ENCODE measurements around the gene PRR12. TPM values are rescaled to one million over a fixed set of nuclear protein-coding genes. Genes with fewer than 3 reads are reported as not detected.
A peak's percentile ranks its signal among the peaks of the same experiment; 100 is the strongest.

PRR12 gene
- total RNA-seq, 6 donors from 2014 or later = 12.6 to 51.9 (median 33.7) TPM

DNA sequence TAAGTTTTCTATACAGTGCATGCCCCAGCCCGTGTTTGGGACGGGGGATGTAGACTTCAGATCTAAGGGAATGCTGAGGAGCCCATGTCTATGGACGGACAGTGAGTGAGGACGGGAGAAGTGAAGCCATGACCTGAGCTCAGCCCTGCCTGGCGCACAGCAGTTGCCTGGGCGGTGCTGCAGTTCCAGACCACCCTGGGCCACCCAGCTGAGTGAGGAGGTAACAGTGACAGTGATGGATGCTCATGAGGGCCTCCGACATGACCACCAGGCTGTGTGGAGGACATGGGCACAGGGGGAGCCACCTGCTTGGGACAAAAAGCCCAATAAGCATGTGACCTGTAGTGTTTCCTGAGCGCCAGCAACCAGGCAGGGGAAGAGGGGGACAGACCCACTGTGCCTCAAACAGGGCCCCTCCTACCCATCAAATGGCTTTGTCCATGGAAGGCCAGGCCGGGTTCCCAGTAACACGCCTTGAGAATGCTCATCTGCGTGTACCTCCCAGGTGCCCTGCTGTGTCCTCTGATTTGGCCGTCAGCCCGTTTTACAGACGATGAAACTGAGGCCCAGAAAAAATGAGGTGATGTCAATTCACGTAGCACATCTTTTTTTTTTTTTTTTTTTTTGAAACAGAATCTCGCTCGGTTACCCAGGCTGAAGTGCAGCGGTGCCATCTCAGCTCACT lies 33.2 kb upstream of the PRR12 start:
- Histone ChIP-seq H3K4me1 (peaks cover 6 to 35% (median 25%) of the 10 kb centered on the region in 4 donors), H3K9me3 (no peaks in the 10 kb centered on the region), H3K36me3 (peaks cover 24 to 59% (median 49%) of the 10 kb centered on the region in 4 donors), H3K27me3 (no peaks in the 10 kb centered on the region), H3K27ac (no peak overlapping the region), H3K4me3 (no peak overlapping the region)
- TF ChIP-seq EP300 (IDR thresholded peaks at IDR 0.05) = no peak
- TF ChIP-seq, protein P1, sequence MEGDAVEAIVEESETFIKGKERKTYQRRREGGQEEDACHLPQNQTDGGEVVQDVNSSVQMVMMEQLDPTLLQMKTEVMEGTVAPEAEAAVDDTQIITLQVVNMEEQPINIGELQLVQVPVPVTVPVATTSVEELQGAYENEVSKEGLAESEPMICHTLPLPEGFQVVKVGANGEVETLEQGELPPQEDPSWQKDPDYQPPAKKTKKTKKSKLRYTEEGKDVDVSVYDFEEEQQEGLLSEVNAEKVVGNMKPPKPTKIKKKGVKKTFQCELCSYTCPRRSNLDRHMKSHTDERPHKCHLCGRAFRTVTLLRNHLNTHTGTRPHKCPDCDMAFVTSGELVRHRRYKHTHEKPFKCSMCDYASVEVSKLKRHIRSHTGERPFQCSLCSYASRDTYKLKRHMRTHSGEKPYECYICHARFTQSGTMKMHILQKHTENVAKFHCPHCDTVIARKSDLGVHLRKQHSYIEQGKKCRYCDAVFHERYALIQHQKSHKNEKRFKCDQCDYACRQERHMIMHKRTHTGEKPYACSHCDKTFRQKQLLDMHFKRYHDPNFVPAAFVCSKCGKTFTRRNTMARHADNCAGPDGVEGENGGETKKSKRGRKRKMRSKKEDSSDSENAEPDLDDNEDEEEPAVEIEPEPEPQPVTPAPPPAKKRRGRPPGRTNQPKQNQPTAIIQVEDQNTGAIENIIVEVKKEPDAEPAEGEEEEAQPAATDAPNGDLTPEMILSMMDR (IDR thresholded peaks at IDR 0.05) = no peak
- TF ChIP-seq POLR2AphosphoS5 (IDR thresholded peaks at IDR 0.05) = no peak
- TF ChIP-seq POLR2A (IDR thresholded peaks at IDR 0.05) = no peak
- WGBS, 2 donors = 94 to 95% methylated on average over 16 to 18 of the region's 18 CpGs
- ATAC-seq (ENCODE audit: low FRiP score in 2 of 2) (no peak), DNase-seq (no peak)

DNA sequence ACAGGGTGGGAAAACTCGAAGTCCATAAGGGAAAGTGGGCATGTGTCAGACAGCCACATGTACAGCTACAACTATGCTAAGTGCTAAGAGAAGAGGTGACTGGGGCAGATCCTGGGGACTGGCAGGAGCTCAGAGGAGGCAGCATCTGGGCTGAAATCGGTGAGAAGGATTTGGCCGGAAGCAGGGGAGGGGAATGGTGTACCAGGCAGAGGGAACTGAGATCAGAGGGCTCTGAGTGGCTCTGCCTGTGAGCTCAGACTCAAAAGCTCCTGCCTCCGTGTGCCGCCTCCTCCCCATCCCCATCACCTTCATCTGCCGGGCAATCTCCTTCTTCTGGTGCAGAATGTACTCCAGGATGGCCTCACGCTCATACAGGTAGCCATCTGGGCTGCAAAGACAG lies 32.4 kb upstream of the PRR12 start:
- Histone ChIP-seq H3K27me3 (no peaks in the 10 kb centered on the region), H3K27ac (no peak overlapping the region), H3K4me1 (peaks cover 6 to 35% (median 25%) of the 10 kb centered on the region in 4 donors), H3K36me3 (peaks cover 24 to 59% (median 49%) of the 10 kb centered on the region in 4 donors), H3K9me3 (no peaks in the 10 kb centered on the region), H3K4me3 (no peak overlapping the region)
- no peak for DNase-seq
- TF ChIP-seq, protein P1 (IDR thresholded peaks at IDR 0.05) = no peak
- TF ChIP-seq POLR2A (IDR thresholded peaks at IDR 0.05) = no peak
- no peak for TF ChIP-seq POLR2AphosphoS5 (IDR thresholded peaks at IDR 0.05)
- no peak for TF ChIP-seq EP300 (IDR thresholded peaks at IDR 0.05)
- no peak for ATAC-seq (ENCODE audit: low FRiP score in 2 of 2)
- 81 to 87% methylated on average over 6 to 7 of the region's 7 CpGs for WGBS, 2 donors

DNA sequence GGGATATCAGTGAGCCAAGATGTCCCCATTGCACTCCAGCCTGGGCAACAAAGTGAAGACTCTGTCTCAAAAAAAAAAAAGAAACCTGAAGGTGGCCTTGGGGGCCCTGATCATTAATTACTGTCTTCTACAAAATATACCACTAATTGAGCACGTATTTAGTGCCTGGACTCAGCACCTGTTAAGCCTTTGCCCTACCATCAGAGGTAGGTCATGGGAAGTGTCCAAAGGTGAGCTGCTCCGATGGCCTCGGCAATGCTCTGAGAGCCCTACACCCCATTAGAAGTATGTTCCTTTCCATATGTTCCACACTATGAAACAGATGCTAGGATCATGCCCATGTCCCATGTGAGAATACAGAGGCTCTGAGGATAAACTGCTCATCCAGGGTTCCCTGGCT lies 31.5 kb upstream of the PRR12 start:
- no peak for DNase-seq
- Histone ChIP-seq H3K27me3 (no peaks in the 10 kb centered on the region), H3K36me3 (peaks cover 26 to 58% (median 48%) of the 10 kb centered on the region in 4 donors)

DNA sequence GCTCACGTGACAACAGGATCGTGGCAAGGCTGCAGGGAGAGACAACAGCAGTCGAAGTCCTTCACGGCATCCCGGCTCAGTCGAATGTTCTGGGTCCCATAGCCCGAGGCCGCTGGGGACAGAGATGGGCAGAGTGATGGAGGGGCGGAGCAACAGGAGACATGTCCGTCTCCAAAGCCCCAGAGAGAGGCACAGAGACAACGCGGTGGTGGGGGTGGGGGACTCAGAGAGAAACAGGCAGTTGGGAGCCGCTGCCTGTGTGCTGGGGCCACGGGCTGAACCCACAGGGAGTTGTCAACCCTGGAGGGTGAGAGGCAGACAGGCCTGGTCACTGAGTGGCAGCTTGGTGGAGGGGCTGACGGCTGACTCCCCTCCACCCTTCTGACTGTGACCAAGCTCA lies 31.1 kb upstream of the PRR12 start:
- Histone ChIP-seq H3K4me3 (no peak overlapping the region), H3K4me1 (peaks cover 8 to 26% (median 19%) of the 10 kb centered on the region in 4 donors), H3K36me3 (peaks cover 26 to 54% (median 46%) of the 10 kb centered on the region in 4 donors), H3K9me3 (no peaks in the 10 kb centered on the region), H3K27ac (peak overlapping the region in 3 of 4 donors; percentile 32 to 73 (median 55)), H3K27me3 (no peaks in the 10 kb centered on the region)
- ATAC-seq (ENCODE audit: low FRiP score in 2 of 2) = no peak
- TF ChIP-seq POLR2A (IDR thresholded peaks at IDR 0.05) (no peak), POLR2AphosphoS5 (IDR thresholded peaks at IDR 0.05) (no peak)
- 76 to 82% methylated on average over 13 to 15 of the region's 15 CpGs for WGBS, 2 donors
- DNase-seq = no peak

More for the DNA sequence above, 31.5 kb upstream of the PRR12 start:
- no peak for ATAC-seq (ENCODE audit: low FRiP score in 2 of 2)
- Histone ChIP-seq H3K4me1 (peaks cover 6 to 28% (median 21%) of the 10 kb centered on the region in 4 donors), H3K9me3 (no peaks in the 10 kb centered on the region), H3K4me3 (no peak overlapping the region), H3K27ac (peak overlapping the region in 3 of 4 donors; percentile 32 to 73 (median 55))
- 97 to 100% methylated on average over 1 to 3 of the region's 3 CpGs for WGBS, 2 donors
- TF ChIP-seq EP300 (IDR thresholded peaks at IDR 0.05) (no peak), POLR2A (IDR thresholded peaks at IDR 0.05) (no peak), POLR2AphosphoS5 (IDR thresholded peaks at IDR 0.05) (no peak)
- TF ChIP-seq, protein P1 (IDR thresholded peaks at IDR 0.05) = no peak

DNA sequence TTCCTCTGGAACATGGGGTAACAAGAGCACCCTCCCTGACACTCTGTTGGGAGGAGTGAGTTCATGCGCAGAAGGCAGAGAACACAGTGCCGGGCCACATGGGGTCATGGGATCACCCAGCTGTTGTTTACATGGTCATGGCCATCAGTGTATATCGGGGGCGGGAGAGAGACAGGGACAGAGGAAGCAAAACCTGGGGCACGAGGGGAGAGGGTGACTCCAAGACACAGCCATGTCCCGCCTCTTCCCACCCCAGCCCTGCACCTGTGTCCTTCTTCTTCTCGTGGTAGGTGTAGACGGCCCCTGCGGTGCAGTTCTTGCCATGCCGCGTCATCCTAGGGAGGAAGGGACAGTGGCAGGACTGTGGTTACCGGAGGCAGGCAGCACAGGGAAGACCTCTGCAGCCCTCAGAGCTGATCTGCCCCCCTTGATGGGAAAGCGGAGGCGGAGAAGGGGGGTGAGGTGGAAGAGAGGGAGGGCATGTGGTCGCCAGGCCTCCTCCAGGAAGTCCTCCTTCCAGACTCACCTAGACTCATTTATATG lies 30.6 kb upstream of the PRR12 start:
- WGBS, 2 donors = 55 to 74% methylated on average over 15 of the region's 15 CpGs
- Histone ChIP-seq H3K9me3 (no peaks in the 10 kb centered on the region), H3K27me3 (no peaks in the 10 kb centered on the region), H3K27ac (peak overlapping the region in 3 of 4 donors; percentile 32 to 73 (median 55)), H3K4me3 (no peak overlapping the region), H3K36me3 (peaks cover 26 to 49% (median 43%) of the 10 kb centered on the region in 4 donors), H3K4me1 (peaks cover 11 to 27% (median 20%) of the 10 kb centered on the region in 4 donors)
- peak in 1 of 2 donors; percentile 36 for DNase-seq
- TF ChIP-seq POLR2A (IDR thresholded peaks at IDR 0.05) (no peak), POLR2AphosphoS5 (IDR thresholded peaks at IDR 0.05) (no peak), EP300 (IDR thresholded peaks at IDR 0.05) (no peak)
- TF ChIP-seq, protein P1 (IDR thresholded peaks at IDR 0.05) = no peak
- ATAC-seq (ENCODE audit: low FRiP score in 2 of 2) = peak in 1 of 2 donors; percentile 21

All from upper lobe of left lung (tissue), 6 donors.